Tibial artery (tissue), 4 donors: Measurements from ENCODE around the gene GOLT1A.

Source experiments
- DNase-seq, 2 donors: peaks; one replicate each; pipeline ENCODE4 v3.0.0-alpha.2; 2019
- H3K27ac ChIP-seq, 2 donors: fragments of 200-600 bp; sonication (generic) in 1 of 2; 1 replicate in 1 of 2; 2 replicates in 1 of 2; pipeline ENCODE4 v1.5.1; 2018 to 2019; ENCODE audit warnings: mild to moderate bottlenecking in 1 of 2
- H3K27me3 ChIP-seq, 2 donors: fragments of 200-600 bp; sonication (generic) in 1 of 2; one replicate each; pipeline versions ENCODE4 v1.5.1 to v1.6.0; 2016 to 2019
- H3K36me3 ChIP-seq, 3 donors: fragments of 200-600 bp; sonication (generic) in 2 of 3; one replicate each; pipeline ENCODE4 v1.5.1; 2016 to 2019; ENCODE audit warnings: mild to moderate bottlenecking in 2 of 3
- H3K4me1 ChIP-seq, 4 donors: fragments of 200-600 bp; sonication (generic) in 2 of 4; 1 replicate in 3 of 4; 2 replicates in 1 of 4; pipeline ENCODE4 v1.5.1; 2016 to 2019
- H3K4me3 ChIP-seq, 2 donors: fragments of 200-600 bp; sonication (generic) in 1 of 2; 1 replicate in 1 of 2; 2 replicates in 1 of 2; pipeline ENCODE4 v1.5.1; 2018 to 2019; ENCODE audit warnings: mild to moderate bottlenecking in 2 of 2
- H3K9me3 ChIP-seq, 3 donors: fragments of 200-600 bp; sonication (generic) in 1 of 3; one replicate each; pipeline ENCODE4 v1.5.1; 2016 to 2019
- intact Hi-C: fragments of 100-400 bp; cut with DNase I; formaldehyde crosslinking; loops from one replicate; pipeline ENCODE4 v1.15.0; 2023; ENCODE audit warnings: low total_unique reads
- TF ChIP-seq, protein P1 (sequence below), 2 experiments: fragments of 200-600 bp in 1 of 2; fragments of 450-650 bp in 1 of 2; IDR thresholded peaks; one replicate each; pipeline ENCODE4 v1.5.1; 2017 to 2019; ENCODE audit warnings: antibody characterized with exemption in 2 of 2, mild to moderate bottlenecking in 1 of 2, moderate library complexity in 1 of 2

Gene GOLT1A

DNA sequence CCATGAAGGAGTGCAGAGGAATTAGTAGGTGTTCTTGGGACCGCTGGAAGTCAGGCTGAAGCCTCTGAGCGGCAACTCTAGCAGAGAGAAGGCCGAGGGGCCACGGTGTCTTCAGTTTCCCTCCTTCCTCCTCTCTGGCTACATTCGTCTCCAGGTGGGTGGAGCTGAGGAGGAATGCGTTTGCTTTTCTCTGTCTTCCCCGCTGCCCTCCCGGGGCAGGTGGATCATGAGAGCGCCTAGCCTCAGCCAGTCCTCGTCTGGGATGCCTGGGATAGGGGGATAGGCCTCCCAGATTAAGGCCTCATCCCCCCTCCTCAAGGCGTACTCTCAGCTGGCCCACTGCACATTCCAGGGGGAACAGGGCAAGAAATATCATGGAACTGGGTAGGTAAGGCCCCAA, 7.5 kb upstream of the GOLT1A start:
- H3K27me3 ChIP-seq, result peaks cover 0 to 5% of the 10 kb centered on the region in 2 donors

DNA sequence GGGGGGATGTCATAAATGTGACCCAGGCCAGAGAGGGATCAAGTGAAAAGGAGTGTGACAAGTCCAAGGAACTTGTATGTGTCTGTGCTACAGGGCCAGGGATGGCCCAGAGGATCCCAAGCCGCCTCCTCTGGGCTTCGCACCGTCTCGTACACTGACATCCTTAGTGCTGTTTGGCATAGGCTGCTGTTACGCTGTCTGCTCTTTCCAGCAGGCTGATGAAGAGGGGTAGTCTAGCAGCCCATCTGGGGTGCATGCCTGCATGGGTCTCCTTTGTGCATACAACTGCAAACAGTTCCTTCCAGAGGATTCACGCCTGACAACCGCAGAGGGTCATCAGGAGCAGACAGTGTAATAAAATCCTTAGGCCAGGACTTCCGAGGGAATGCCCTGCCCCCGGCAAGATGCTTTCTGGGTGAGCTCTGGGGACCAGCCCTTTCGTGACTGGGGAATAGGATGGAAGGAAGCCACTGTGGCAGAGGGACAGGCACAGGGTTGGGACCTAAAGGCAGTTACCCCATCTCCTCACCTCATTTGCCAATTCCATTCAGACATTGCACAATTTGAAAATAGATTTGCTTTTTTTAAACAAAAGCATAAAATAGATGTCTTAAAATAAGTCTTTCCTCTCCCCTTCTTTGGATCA, 6.3 kb upstream of the GOLT1A start:
- Histone ChIP-seq H3K4me1 (no peaks in the 10 kb centered on the region), H3K9me3 (no peaks in the 10 kb centered on the region), H3K4me3 (no peak overlapping the region), H3K27me3 (peaks cover 0 to 5% of the 10 kb centered on the region in 2 donors), H3K27ac (no peak overlapping the region), H3K36me3 (peaks cover 0 to 24% (median 0%) of the 10 kb centered on the region in 3 donors)
- intact Hi-C loops, result loop anchor here (5.0 kb wide), 1 partner anchor 142 kb away; no protein-coding TSS in a partner anchor
- no peak for DNase-seq
- TF ChIP-seq, protein P1, sequence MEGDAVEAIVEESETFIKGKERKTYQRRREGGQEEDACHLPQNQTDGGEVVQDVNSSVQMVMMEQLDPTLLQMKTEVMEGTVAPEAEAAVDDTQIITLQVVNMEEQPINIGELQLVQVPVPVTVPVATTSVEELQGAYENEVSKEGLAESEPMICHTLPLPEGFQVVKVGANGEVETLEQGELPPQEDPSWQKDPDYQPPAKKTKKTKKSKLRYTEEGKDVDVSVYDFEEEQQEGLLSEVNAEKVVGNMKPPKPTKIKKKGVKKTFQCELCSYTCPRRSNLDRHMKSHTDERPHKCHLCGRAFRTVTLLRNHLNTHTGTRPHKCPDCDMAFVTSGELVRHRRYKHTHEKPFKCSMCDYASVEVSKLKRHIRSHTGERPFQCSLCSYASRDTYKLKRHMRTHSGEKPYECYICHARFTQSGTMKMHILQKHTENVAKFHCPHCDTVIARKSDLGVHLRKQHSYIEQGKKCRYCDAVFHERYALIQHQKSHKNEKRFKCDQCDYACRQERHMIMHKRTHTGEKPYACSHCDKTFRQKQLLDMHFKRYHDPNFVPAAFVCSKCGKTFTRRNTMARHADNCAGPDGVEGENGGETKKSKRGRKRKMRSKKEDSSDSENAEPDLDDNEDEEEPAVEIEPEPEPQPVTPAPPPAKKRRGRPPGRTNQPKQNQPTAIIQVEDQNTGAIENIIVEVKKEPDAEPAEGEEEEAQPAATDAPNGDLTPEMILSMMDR (IDR thresholded peaks at IDR 0.05), result no peak

More for the DNA sequence above, 7.5 kb upstream of the GOLT1A start:
- no peak overlapping the region for H3K27ac ChIP-seq
- H3K4me3 ChIP-seq, result no peak overlapping the region
- no peak for DNase-seq
- intact Hi-C loops, result no loop called here
- H3K36me3 ChIP-seq, result peaks cover 0 to 24% (median 0%) of the 10 kb centered on the region in 3 donors
- no peaks in the 10 kb centered on the region for H3K9me3 ChIP-seq
- TF ChIP-seq, protein P1 (IDR thresholded peaks at IDR 0.05), result no peak
- H3K4me1 ChIP-seq, result peaks cover 0 to 3% (median 0%) of the 10 kb centered on the region in 4 donors

DNA sequence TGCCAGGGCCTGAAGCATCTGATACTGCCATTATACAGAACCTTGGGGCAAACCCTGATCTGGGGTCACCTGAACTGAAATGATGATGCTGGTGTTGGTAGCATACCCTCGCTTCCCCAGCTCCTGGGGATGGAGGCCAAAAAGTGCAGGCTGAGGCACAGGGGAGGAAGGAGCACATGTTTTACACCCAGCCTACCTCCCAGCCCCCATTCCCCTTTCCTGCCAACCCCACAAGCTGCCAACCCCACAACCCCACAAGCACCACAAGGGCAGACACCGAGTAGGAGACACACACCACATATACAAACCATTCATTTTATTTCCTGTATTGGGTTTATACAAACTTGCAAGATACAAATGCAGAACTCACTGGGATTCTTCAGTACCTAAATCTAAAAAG, 4.8 kb upstream of the GOLT1A start:
- no peak for DNase-seq

DNA sequence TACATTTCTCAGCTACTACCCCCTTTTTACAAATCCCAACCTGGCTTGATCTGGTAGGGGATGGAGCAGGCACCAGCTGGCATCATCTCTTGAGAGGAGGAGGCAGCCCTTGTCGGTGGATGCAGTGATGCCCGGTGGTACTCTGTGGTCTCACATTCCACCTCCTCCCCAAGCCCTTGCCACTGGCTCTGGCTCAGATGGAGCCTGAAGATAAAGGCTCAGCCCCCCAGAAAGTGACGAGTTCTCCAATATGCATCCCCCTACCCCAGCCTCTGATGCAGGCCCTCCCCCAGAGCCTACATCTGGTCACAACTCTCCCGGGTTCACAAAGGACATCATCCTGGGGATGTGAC, 3.8 kb upstream of the GOLT1A start:
- Histone ChIP-seq H3K27ac (no peak overlapping the region), H3K27me3 (peaks cover 0 to 20% of the 10 kb centered on the region in 2 donors), H3K9me3 (no peaks in the 10 kb centered on the region), H3K36me3 (peaks cover 0 to 23% (median 0%) of the 10 kb centered on the region in 3 donors), H3K4me1 (peaks cover 0 to 11% (median 9%) of the 10 kb centered on the region in 4 donors), H3K4me3 (no peak overlapping the region)
- intact Hi-C loops, result loop anchor here (5.0 kb wide), 1 partner anchor 145 kb away; no protein-coding TSS in a partner anchor
- no peak for DNase-seq
- TF ChIP-seq, protein P1 (IDR thresholded peaks at IDR 0.05), result no peak

More for the DNA sequence above, 4.8 kb upstream of the GOLT1A start:
- Histone ChIP-seq H3K27me3 (peaks cover 0 to 15% of the 10 kb centered on the region in 2 donors), H3K4me1 (peaks cover 0 to 10% (median 8%) of the 10 kb centered on the region in 4 donors), H3K36me3 (peaks cover 0 to 24% (median 0%) of the 10 kb centered on the region in 3 donors), H3K27ac (no peak overlapping the region), H3K4me3 (no peak overlapping the region), H3K9me3 (no peaks in the 10 kb centered on the region)
- TF ChIP-seq, protein P1 (IDR thresholded peaks at IDR 0.05), result no peak
- intact Hi-C loops, result loop anchor here (5.0 kb wide), 1 partner anchor 144 kb away; no protein-coding TSS in a partner anchor

DNA sequence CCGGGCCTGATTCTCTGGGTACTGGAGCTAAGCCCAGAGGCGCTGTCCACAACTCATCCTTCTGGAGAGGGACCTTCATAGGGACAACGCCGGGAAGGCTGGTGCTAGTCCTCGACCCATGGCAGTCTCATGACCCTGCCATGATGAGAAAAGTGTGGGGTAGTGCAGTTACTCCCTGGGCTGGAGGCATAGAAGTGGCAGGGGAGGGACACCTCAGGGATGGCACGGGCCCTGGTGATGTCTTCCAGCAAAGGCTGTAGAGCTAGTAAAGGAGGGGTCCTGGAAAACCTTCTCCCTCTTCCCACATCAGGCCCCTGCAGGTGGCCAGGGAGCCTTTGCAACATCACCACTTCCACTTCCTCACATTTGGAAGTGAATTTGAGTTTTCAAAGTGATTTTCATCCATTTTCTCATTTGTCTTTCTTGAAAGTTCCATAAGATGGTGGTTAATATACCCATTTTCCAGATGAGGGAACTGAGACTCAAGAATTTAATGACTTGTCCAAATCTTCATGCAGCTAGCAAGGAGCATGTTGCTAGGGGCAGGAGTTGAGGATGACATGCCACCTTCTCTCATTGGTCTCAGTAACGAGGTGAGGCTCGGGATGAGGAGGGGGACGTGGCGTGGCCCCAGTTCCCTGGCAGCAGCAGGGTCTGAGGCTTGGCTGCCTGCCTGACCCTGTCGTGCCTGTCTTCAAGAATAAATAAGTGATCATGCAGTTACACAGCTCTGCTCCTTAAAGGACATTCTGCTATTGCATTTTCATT, 3.3 kb upstream of the GOLT1A start:
- TF ChIP-seq, protein P1 (IDR thresholded peaks at IDR 0.05), result no peak
- Histone ChIP-seq H3K4me3 (no peak overlapping the region), H3K4me1 (peaks cover 0 to 11% (median 9%) of the 10 kb centered on the region in 4 donors), H3K27ac (no peak overlapping the region), H3K27me3 (peaks cover 0 to 22% of the 10 kb centered on the region in 2 donors), H3K9me3 (no peaks in the 10 kb centered on the region), H3K36me3 (peaks cover 0 to 18% (median 0%) of the 10 kb centered on the region in 3 donors)
- DNase-seq, result no peak
- intact Hi-C loops, result loop anchor here (5.0 kb wide), 1 partner anchor 145 kb away; no protein-coding TSS in a partner anchor
